ENCODE data around the gene KRTAP20-3.

GRCh38 chr21:30638686-30639085 is 4.0 kb upstream of the KRTAP20-3 start:
- no peak for TF ChIP-seq POLR2AphosphoS5 (IDR thresholded peaks at IDR 0.05; ENCODE audit: low read depth, low read length)
- TF ChIP-seq, protein P1, sequence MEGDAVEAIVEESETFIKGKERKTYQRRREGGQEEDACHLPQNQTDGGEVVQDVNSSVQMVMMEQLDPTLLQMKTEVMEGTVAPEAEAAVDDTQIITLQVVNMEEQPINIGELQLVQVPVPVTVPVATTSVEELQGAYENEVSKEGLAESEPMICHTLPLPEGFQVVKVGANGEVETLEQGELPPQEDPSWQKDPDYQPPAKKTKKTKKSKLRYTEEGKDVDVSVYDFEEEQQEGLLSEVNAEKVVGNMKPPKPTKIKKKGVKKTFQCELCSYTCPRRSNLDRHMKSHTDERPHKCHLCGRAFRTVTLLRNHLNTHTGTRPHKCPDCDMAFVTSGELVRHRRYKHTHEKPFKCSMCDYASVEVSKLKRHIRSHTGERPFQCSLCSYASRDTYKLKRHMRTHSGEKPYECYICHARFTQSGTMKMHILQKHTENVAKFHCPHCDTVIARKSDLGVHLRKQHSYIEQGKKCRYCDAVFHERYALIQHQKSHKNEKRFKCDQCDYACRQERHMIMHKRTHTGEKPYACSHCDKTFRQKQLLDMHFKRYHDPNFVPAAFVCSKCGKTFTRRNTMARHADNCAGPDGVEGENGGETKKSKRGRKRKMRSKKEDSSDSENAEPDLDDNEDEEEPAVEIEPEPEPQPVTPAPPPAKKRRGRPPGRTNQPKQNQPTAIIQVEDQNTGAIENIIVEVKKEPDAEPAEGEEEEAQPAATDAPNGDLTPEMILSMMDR (IDR thresholded peaks at IDR 0.05) = no peak
- no peak for TF ChIP-seq REST (IDR thresholded peaks at IDR 0.05; ENCODE audit: insufficient read depth in 1 of 2, low read depth in 2 of 2, low read length in 1 of 2)
